Bone marrow (tissue), 2 donors: ENCODE measurements around the gene SLC25A47.
"Not testable (repeated sequence)": the region's sequence is repeated elsewhere in the genome, so short reads cannot be mapped to it uniquely, and the experiment has no call there.

Experiments used
- DNase-seq, 2 donors: peaks; one replicate each; lab custom pipeline; 2025; lab: John Stamatoyannopoulos, UW

Gene SLC25A47

DNA sequence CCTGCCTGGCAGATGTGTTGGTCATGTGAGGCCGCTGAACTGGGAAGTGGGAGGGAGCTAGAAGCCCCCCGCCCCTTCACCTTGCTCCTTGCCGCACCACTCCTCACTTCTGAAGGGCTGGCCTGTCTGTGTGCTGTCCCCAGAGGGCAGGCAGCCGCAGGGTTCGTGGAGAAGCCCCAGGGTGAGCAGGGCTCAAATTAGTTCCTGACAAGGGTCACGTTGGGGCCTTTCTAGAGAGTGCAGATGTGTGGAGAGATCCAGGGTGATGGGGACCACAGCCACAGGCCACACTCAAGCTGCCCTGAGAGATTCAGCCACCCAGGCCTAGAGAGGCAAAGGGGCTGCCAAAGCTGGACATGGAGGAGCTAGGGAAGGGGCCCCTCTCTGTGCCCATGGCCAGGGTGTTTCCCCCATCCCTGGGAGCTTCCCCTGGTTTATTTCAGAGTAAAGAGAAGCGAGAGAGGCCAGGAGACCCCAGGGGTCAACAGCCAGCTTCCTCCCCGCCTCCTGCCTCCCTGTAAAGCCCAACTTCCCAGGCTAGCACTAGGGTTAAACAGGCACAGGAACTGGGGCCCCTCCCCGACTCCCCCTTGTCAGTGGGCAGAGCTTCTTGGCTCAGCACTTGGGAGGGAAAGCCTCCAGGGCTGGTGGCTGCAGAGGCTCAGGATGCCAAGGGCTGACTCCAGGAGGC is 33.1 kb upstream of the SLC25A47 start:
- DNase-seq: no peak

DNA sequence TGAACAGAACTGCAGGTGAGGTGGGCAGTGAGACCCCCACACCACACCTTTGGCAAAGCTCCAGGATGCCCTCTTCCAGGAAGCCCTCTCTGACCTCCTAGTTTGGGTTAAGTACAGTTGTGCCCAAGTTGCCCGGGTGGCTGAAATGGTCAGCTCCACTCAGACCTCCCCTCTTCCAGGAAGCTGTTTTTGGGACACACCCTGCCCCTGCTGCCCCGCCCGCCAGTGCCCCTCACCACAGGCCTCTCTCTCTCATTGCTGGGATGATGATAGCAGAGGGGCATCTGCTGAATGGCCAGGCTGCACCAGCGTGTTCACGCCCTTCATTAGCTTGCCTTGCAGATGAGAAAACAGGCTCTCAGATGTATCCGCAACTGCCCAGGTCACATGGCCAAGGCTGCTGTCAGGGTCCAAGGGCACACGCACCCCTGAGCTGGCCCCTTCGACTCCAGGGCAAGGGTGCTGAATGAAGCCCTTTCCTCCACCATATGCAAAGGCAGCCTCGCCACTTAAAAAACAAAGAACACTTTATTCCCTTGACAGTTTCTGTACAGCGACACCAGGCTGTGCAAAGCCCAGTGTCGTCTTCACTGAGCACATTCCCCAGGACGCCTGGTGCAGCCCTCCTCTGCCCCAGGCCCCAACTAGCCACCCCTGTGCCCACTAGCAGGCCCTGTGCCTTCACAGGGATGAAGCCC is 32.4 kb upstream of the SLC25A47 start:
- no peak for DNase-seq

DNA sequence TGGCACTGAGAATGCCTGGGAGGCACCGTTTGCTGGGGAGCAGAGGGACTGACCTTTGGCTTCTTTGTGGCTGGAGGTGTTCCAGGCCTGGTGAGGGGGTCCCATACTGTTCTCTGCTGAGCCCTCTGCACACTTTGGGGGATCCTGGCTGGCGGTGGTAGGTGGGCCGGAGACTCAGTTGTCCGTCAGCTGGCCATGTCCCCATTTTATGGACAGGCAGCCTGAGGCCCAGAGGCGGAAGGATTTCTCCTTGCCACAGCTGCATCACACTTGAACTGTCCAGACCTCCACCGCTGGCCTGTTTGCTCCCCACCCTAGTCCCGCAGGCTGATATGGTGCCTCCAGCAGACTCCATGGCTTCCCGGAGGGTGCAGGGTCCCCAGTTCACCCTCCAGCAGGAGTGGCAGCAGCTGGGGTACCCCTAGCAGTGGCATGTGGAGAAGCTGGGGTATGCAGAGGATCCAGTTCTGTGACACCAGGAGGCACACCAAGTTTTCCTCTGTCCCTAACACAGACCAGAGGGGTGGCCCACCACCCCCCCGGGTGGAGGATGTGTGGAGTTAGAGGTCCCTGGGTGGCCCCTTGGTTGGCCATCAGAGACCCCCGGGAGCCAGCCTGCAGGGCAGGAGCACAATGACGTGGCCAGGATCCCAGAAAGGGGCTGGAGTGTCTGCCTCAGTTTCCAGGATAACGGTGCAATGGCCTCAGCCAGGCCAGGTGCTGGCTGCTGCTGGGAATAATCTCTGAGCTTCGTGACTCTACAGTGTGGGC is 31.6 kb upstream of the SLC25A47 start:
- DNase-seq: no peak

DNA sequence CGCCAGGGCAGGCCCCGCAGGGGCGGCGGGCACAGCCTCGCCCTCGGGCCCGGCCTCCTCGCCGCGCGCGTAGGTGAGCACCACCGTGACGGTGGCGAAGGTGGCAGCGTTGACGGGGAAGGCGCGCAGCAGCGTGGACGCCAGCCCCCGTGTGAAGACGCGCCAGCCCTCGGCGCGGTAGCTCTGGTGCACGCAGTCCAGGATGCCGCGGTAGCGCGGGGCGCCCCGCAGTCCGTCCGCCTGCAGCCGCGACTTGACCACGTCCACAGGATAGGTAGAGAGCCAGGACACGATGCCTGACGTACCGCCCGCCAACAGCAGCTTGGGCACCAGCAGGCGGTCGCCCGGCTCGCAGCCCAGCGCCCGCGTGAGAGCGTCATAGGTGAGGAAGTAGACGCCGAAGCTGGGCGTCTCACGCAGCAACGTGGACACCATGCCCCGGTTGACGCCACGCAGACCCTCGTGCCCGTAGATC is 30.8 kb upstream of the SLC25A47 start:
- no peak for DNase-seq

DNA sequence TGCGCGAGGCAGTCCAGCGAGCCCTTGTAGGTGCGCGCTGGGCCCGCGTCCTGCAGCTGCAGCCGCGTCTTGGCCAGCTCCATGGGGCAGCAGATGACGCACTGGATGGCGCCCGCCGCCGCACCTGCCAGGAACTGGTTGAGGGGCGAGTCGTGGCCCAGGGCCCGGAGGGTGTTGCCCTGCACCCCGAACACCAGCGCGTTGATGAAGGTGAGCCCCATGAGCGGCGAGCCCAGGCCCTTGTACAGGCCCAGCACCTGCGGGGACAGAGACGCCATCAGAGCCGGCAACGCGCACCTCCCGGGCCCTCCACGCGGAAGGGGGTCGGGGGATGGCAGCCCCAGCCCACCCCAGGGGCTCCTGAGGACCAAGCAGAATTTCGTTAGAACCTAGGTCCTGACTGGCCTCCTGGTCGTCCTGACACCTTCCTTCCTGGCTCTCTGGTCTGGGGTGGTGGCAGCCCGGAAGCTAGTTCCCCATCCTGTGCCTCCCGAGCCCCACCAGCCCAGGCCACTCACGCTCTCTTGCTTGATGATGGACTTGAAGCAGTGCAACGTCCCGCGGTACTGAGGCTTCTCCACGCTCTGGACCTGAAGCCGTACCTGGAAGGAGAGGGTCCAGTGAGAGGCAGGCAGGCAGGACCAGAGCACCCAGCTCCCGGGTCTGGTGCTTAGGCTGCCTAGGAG is 30.2 kb upstream of the SLC25A47 start:
- DNase-seq: no peak

DNA sequence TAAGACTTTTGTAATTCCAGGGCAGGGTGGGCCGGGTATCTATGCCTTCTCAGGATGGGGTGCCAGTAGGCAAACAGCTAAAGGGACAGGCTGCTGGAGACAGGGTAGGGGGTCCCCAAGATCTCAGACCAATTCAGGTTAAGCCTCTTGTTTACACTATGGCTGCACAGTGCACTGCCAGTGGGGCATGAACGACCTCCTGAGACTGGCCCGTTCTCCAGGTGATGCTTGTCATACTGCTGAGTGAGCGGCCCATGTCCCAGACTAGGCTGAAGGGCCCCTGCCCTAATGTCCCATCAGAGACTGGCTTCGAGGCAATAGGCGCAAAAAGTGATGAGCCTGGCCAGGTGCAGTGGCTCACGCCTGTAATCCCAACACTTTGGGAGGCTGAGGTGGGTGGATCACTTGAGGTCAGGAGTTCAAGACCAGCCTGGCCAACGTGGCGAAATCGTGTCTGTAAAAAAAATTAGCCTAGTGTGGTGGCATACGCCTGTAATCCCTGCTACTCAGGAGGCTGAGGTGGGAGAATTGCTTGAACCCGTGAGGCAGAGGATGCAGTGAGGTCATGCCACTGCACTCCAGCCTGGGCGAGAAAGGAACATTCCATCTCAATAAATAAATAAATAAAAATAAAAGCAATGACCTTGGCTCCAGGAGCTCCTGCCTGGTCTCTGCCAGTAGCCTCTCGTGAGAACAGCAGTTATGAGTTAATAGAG is 29.5 kb upstream of the SLC25A47 start:
- DNase-seq: no peak

DNA sequence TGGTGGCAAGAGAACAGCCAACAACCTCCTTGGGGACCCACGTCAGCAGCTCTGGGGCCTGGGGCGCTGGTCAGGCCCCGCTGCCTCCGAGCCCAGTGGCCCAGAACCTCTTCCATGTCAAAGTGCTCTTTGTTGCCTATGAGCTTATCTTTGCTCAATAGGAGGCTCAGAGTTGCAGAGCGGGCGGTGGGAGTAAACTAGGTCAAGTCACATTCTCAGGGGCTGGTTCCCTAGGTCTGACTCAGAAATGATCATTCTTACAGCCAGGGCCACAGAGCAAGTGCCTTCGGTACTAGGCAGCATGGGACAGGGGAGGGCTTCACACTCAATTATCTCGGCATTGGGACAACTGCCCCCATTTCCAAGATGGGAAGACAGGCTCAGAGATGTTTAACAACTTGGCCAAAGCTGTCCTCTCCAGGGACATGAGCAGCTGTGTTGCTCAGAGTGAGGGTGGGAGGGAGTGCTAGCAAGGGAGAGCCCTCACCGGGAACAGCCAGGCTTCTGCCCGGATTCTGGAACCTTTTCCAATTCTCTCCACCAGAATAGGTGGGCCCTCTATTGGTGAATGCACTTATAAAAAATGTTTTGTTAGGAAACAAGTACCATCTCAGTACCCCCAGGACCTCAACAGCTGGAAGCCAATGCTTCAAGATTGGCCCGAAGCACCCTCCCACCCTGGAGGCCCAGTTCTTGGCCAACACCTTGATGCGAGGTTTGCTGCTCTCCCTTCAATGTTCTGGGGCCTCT is 28.8 kb upstream of the SLC25A47 start:
- DNase-seq: no peak

DNA sequence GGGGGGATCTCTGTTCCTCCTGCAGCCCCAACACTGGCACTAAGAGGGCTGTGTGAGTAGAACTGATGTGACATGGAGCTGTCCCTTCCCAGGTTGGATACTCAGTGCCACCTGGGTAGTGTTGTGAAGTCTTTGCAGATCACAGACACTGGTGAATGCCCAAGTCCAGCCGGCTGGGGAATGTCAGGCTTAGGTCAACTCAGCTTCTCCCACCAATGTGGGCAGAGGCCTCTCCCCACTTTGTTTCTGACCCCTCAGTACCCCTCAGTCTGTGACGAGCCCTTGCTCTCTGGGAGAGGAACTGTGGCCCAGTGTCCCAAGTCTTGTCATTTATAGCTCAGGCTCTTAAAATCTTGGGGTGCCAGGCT is 28.2 kb upstream of the SLC25A47 start:
- DNase-seq: no peak

DNA sequence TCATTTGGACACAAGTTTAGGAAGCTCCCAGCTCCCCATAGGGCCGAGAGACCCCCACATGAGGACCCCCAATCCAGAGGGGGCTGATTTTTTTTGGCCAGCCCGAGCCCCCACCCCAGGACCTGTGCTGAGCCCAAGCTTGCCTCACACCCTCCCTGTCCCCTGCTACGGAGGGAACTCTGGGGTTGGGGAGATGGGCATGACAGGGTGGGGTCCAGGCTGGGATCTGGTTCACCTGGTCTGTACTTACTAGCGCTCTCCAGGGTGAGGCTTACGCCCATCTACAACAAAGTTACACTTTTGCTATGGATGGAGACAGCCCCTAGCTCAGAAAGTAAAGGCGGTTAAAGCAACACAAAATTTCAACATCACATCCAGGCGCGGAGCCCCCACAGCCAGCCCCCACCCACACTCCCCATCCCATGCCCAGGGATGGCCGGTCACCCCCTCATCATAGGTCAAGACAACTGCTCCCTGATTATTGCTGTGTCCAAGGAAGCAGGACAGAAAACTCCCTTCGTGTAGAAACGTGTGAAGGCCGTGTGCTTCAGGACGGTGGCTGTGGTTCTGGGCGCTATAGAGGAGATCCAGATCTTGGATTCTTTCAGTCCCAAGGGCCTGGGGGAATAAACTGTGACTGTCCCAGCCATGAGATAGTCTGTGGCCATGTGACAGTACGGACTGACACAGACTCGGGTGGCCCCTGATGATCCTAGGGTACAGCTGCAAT is 27.6 kb upstream of the SLC25A47 start:
- no peak for DNase-seq

DNA sequence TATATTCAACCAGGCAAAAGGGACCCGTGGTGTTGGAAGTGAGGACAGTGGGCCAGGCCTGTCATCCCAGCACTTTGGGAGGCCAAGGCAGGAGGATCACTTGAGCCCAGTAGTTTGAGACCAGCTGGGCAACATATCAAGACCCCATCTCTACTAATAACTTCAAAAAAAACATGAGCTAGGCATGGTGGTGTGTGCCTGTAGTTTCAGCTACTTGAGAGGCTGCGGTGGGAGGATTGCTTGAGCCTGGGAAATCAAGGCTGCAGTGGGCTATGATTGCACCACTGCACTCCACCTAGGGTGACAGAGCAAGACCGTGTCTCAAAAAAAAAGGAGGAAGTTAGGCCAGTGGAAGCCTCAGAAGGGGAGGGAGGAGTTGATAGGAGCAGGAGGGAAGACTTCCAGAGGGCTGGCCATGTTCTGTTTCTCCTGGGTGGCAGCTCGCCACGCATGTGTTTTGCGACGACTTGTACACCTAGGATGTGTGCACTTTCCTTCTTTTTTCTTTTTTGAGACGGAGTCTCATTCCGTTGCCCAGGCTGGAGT is 27.0 kb upstream of the SLC25A47 start:
- DNase-seq: peak in 1 of 2 donors; percentile 40

DNA sequence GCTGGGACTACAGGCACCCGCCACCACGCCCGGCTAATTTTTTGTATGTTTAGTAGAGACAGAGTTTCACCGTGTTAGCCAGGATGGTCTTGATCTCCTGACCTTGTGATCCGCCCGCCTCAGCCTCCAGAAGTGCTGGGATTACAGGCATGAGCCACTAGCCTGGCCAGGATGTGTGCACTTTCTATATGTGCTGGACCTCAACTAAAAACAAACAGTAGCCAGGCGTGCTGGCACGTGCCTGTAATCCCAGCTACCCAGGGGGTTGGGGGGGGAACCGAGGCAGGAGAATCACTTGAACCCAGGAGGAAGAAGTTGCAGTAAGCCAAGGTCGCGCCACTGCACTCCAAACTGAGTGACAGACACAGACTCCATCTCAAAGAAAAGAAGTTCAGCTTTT is 26.4 kb upstream of the SLC25A47 start:
- DNase-seq: not testable (repeated sequence)

DNA sequence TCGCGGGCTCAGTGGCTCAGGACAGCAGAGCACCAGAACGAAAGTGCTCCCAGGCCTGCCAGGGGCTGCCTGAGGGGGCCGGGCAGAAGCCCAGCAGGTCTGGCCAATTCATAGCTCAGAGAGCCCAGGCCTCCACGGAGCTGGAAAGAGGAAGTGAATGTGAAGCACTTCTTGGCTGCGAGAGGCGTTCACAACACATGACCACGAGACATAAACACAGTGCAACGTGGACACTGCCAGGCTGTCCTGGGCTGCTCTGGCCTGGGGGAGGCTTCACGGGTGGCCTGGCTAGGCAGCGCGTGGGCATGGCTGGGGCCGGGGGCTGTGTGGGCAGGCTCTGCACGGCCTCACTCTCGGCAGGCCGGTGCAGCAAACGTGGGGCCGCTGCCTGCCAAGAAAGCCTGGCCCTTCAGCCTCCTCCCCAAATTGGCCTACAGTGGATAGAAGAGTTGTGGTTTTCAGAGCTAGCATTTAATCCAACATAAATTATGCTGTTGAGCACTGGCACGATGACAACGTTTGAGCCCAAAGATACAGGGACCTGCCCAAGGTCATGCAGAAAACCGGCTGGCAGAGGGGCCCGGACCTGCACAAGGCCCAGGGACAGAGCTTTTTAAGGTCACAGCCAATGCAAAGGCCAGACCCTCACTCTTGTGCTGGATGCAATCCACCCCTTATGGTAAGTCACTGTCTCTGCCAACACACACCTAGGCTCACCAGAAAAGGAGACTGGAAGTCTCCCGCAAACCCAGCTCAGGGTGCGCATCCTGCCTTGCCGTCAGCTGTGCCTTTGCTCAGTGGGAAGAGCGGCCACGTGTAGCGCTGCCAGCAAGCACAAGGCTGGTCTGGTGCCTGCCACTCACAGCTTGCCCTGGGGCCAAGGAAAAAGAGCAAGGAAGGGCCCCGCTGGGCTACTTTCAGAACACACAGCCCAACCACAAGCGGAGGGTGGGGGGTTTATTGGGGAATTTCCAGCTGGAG is 25.5 kb upstream of the SLC25A47 start:
- DNase-seq: peak in 1 of 2 donors; percentile 40

DNA sequence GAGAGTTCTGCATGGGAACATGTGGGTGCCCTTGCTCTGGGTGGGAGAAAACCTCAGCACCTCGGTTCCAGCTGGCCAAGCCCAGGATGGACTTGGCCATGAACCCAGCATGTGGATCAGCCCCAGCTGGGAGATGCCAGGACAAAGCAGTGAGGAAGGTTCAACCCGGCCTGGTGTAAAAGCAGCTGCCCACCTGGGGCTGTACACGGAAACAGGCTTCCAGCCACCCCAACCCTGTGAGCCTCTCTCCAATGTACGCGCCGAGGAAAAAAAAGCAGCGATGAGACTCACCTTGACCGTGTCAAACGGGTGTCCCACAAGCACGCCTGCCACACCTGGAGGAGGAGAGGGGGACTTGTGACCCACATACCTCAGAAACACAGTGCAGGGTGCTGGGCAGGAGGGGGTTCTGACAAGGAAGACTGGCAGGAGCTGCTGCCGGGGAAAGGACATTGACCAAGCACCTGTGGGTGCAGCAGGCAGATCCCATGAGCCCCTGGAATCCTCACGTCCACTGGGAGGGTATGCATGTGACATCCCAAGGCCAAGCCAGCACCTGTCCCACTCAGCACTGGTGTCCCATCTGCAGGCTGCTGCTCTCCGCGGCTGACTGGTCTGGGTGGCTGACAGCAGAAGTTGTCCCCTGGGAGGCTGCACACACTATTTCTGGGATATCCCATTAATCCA is 24.4 kb upstream of the SLC25A47 start:
- DNase-seq: no peak

DNA sequence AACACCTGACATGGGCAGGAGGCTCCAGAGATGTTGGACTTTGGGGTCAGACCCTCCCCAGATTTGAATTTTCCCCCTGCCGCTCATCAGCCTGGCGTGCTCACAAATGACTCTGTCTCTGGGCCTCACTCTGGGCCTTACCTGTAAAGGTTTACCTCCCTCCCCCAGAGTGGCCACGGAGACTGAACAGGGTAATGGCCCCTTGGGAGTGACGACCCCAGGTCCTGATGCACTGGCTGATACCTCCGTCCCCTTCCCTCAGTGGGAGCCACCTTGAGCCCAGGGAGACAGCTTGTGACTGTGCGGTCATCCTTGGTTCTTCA is 23.9 kb upstream of the SLC25A47 start:
- no peak for DNase-seq

DNA sequence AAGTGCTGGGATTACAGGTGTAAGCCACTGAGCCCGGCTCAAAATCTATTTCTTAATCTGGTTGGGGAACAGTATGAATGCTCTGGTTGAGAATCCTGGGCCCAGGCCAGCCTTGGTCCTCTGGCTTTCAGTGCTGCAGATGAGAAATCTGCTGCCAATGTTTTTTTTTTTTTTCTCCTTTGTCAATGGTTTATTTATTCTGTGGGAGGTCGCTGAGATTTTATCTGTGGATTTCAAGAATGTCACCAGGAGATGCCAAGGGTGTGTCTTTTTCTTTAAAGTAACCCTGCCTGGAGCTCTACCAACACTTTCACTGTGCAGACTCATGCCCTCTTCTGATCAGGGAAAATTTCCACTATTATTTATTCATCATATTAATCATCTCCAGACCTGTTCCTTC is 20.5 kb upstream of the SLC25A47 start:
- DNase-seq: no peak

DNA sequence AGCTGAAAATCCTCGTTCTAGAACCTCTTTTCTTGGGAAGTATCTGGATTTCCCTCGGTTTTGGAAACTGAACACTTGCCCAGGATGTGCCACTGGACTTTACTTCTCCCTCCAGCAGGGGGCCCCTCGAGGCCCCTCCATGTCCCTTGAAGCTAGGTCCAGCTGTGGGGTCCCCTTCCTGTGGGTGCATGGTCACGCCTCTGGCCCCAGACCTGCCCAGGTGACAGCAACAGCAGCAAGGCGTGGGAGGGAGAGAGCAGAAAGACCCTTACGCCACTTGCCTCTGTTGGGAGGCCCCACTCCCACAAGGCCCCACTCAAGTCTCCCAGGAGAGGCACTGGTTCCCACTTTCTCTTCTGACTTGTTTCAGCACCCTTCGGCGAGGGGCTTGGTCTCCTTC is 20.0 kb upstream of the SLC25A47 start:
- DNase-seq: no peak

DNA sequence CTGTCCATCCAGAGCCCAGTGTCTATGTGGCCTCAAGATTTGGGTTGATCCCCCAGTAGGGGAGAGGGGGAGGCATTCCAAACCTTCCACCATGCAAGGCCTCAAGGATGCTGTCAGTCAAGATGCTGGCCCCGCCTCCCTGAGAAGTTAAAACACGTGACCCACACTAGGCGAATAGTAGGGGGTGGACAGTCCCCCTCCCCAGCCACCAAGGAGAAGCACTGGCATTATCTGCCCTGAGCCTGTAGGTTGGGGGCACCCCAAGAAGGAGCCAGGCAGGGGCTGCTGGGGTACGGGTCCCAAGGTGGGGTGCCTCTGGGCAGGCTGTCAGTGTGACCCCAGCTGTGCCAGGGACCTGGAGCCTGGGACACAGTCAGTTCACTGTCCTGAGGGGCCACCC is 19.2 kb upstream of the SLC25A47 start:
- DNase-seq: no peak

DNA sequence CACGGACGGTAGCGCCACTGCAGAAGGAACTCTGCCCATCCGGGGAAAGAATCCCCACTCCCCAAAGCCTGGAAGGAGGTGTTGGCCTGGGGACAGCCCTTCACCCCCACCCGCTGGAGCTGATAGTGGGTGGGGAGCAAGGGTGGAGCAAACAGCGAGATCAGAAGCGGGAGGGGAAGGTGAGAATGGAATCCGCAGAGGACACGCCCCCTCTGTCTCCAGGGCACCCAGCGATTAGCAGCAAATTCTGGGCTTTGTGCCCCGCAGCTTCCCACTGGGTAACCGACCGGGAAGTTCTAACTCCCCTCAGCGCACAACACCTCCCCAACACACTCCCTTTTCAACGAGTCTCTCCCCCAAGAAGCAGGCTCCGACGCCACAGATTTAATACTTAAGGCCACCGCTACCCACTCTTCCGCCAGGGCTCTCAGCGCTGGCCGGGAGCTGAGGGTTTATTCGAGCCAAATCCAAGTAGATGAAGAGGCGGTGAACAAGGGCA is 18.3 kb upstream of the SLC25A47 start:
- DNase-seq: no peak
